Activated naive CD8-positive, alpha-beta T cell treated with anti-CD3 and anti-CD28 coated beads, Interleukin-2, amount 50 U/mL, for 24 hours (primary cell): ENCODE measurements around the gene GJB6.

Source experiments
- ATAC-seq: fragments of 150-1000 bp; cut with Tn5 transposase; one replicate; pipeline ENCODE4 v1.10.0; 2021
- DNase-seq: peaks from one replicate; pipeline ENCODE4 v3.0.0; 2021
- H3K27ac Mint-ChIP-seq: one replicate; pipeline ENCODE4 v1.8.0; 2021; ENCODE audit warnings: mild to moderate bottlenecking, mixed read lengths
- H3K27me3 Mint-ChIP-seq: one replicate; pipeline ENCODE4 v1.8.0; 2021; ENCODE audit warnings: mixed read lengths
- H3K36me3 Mint-ChIP-seq: one replicate; pipeline ENCODE4 v1.8.0; 2021; ENCODE audit warnings: low read depth, mixed read lengths
- H3K4me1 Mint-ChIP-seq: one replicate; pipeline ENCODE4 v1.8.0; 2021; ENCODE audit warnings: mixed read lengths
- H3K4me3 Mint-ChIP-seq: one replicate; pipeline ENCODE4 v1.8.0; 2021; ENCODE audit warnings: mild to moderate bottlenecking, moderate library complexity, mixed read lengths
- H3K9me3 Mint-ChIP-seq: one replicate; pipeline ENCODE4 v1.8.0; 2021; ENCODE audit warnings: mixed read lengths

Gene GJB6

DNA sequence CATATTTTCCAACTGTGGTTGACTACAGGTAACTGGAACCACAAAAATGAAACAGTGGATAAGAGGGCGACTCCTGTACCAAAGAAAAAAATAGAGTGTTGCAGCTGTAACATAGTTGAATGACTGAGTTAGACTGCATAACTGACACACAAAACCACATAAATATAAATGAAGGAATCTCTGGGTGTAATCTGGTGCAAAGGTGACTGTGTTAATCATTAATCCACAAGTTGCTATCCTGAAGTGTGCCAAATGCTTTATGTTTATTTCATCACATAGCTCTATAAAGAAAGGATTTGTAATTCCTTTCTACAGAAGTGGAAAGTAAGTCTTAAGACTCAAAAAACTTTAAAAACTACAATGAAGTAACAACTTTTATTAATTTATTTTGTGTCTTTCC, 33.3 kb downstream of the GJB6 start:
- DNase-seq, result no peak

DNA sequence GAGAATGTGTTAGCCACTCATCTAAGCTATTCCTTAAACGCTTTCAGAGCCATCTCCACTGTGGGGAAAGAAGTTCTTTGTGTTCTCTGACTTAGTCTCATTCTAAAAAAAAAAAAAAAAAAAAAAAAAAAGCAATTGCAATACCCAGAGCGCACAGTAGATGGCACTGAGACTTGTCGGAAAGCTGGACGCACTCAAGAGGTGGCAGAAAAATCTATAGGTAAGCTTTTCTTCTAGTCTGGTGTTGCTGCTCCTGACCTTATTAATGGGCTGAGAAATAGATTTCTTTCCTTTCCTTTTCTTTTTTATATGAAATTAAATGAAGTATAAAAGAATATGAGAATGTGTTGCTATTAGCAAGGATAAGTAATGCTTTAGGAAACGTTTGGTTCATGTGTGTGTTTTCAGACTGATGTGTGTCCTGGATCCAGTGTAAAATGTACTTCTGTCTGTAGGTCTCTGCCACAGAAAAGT, 34.7 kb downstream of the GJB6 start:
- DNase-seq (no peak), ATAC-seq (no peak)
- peaks cover 49% of the 10 kb centered on the region for H3K27me3 Mint-ChIP-seq
- no peaks in the 10 kb centered on the region for H3K36me3 Mint-ChIP-seq
- H3K4me1 Mint-ChIP-seq, result peaks cover 22% of the 10 kb centered on the region
- H3K9me3 Mint-ChIP-seq, result peaks cover 4% of the 10 kb centered on the region
- no peak overlapping the region for H3K27ac Mint-ChIP-seq
- H3K4me3 Mint-ChIP-seq, result no peak overlapping the region

More for the DNA sequence above, 33.3 kb downstream of the GJB6 start:
- no peak for ATAC-seq
- Mint-ChIP-seq H3K27me3 (peaks cover 49% of the 10 kb centered on the region), H3K4me1 (peaks cover 16% of the 10 kb centered on the region), H3K9me3 (peaks cover 4% of the 10 kb centered on the region), H3K27ac (no peak overlapping the region), H3K36me3 (no peaks in the 10 kb centered on the region), H3K4me3 (no peak overlapping the region)

GRCh38 chr13:20195801-20196200, 36.3 kb downstream of the GJB6 start:
- H3K9me3 Mint-ChIP-seq, result no peaks in the 10 kb centered on the region
- DNase-seq (no peak), ATAC-seq (no peak)
- peaks cover 30% of the 10 kb centered on the region for H3K4me1 Mint-ChIP-seq
- H3K36me3 Mint-ChIP-seq, result no peaks in the 10 kb centered on the region
- H3K27ac Mint-ChIP-seq, result no peak overlapping the region
- H3K27me3 Mint-ChIP-seq, result peaks cover 61% of the 10 kb centered on the region
- H3K4me3 Mint-ChIP-seq, result no peak overlapping the region

DNA sequence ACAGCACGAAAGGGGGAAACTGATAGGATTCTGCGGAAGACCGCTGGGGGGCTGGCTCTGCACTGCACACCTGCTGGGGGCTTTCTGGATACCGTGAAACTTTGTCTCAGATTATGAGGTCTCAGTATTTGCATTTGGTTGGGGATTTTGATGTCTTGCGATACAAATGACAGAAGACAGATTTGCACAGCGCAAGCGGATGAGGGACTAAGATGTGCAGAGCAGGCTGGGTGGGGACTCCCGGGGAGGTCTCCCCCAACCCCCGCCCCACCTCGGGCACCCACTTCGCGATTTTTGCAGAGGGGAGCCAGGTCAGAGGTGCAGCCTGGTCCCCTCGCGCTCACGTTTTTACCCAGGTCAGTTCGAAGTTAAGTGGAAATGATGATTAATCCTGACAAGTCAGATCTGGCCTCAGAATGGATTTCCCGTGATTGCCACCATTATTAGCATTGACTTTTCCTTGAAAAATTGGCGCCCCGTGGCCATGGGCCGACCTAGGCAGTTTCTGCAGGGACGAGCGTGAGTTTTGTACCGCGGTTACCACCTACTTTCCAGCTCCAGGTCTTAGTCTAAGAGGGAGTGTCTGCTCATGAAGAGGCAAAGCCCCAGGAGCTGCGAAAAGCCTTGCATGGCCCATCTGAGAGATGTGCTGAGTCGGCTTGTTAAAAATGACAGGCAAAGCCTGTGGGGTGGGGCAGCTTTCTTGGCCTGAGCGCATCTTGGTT, 38.0 kb downstream of the GJB6 start:
- peak overlapping the region; percentile 15 for H3K27ac Mint-ChIP-seq
- H3K9me3 Mint-ChIP-seq, result no peaks in the 10 kb centered on the region
- peaks cover 32% of the 10 kb centered on the region for H3K4me1 Mint-ChIP-seq
- peak; percentile 16 for DNase-seq
- peak overlapping the region; percentile 59 for H3K4me3 Mint-ChIP-seq
- ATAC-seq, result peak; percentile 42
- H3K36me3 Mint-ChIP-seq, result no peaks in the 10 kb centered on the region
- peaks cover 56% of the 10 kb centered on the region for H3K27me3 Mint-ChIP-seq

GRCh38 chr13:20193162-20193906, 38.8 kb downstream of the GJB6 start:
- Mint-ChIP-seq H3K4me1 (peaks cover 32% of the 10 kb centered on the region), H3K9me3 (no peaks in the 10 kb centered on the region), H3K36me3 (no peaks in the 10 kb centered on the region), H3K27me3 (peaks cover 56% of the 10 kb centered on the region), H3K27ac (no peak overlapping the region), H3K4me3 (peak overlapping the region; percentile 59)
- ATAC-seq (no peak), DNase-seq (no peak)

GRCh38 chr13:20192836-20193161, 39.3 kb downstream of the GJB6 start, which contains the start of gene GJB2:
Gene GJB2, minus strand, starts transcription at chr13:20192938. Its CDS starts 3,357 bp downstream, at chr13:20189581.
- Mint-ChIP-seq H3K27ac (no peak within 1 kb of the TSS), H3K4me1 (peaks cover 32% of the 10 kb centered on the region), H3K4me3 (peak within 1 kb of the TSS; percentile 62), H3K27me3 (peaks cover 56% of the 10 kb centered on the region), H3K9me3 (no peaks in the 10 kb centered on the region), H3K36me3 (no peaks in the 10 kb centered on the region)
- DNase-seq, result peak; percentile 22
- no peak for ATAC-seq

DNA sequence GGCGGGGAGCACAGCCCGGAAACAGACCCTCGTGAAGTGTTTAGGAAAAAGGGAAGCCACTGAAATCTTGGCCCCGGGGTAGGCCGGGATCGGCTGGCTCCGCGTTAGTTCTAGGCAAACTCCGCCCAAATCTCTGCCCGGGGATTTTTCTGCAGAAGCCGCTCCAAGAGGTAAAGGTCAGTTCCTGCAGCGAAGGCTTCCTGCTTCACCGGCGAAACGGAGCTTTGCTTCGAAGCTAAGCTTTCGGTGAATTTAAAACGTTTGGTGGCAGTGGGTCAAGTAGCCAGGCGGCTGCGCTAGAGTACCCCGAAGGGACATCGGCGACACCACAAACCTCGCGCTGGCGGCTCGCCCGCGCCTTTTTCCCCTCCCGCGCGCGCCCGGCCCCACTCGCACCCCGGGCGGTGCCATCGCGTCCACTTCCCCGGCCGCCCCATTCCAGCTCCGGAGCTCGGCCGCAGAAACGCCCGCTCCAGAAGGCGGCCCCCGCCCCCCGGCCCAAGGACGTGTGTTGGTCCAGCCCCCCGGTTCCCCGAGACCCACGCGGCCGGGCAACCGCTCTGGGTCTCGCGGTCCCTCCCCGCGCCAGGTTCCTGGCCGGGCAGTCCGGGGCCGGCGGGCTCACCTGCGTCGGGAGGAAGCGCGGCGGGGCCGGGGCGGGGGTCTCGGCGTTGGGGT, 39.8 kb downstream of the GJB6 start:
- H3K27ac Mint-ChIP-seq, result no peak overlapping the region
- ATAC-seq, result no peak

DNA sequence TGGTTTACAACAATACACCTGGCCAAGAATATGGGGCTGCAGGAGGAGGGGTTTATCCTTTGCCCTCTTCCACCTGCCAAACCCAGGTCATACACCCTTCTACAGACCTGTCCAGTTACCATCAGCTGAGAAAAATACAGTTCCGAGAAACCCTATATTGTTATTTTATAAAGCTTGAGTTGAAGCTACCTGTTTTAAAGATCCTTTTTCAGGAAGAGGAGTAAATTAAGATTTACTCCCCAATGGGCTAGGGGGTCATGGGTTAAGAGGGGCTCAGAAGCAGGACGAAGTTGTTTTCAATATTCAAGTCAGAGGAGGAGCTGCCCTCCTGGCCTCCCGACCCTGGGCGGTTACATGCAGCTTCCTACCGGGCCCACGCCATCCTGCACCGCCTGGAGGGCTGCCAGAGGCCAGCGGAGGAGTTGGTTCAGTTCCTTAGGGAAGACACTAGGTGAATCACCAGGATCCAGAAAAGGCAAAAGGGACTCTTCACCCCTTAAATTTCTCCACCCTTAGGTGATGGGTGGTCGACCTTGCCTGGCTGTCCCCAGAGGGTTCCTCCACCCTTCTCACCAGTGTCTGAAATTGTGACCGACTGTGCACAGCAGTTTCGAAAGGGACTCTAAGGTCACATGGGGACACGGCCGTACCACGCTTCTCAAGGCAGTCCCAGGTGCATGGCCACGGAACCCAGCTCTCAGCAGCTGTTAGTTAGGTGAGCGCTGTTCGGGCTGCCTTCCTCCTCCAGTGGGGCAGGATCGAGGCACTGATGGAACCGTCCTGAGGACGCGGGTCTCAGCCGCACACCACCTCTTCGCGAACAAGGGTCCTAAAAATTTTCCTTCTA, 40.6 kb downstream of the GJB6 start:
- ATAC-seq, result no peak
- H3K4me3 Mint-ChIP-seq, result peak overlapping the region; percentile 62
- H3K9me3 Mint-ChIP-seq, result no peaks in the 10 kb centered on the region
- H3K27ac Mint-ChIP-seq, result no peak overlapping the region
- DNase-seq, result peak; percentile 10
- no peaks in the 10 kb centered on the region for H3K36me3 Mint-ChIP-seq
- peaks cover 28% of the 10 kb centered on the region for H3K4me1 Mint-ChIP-seq
- peaks cover 50% of the 10 kb centered on the region for H3K27me3 Mint-ChIP-seq

More for the DNA sequence above, 39.8 kb downstream of the GJB6 start:
- H3K36me3 Mint-ChIP-seq, result no peaks in the 10 kb centered on the region
- H3K9me3 Mint-ChIP-seq, result no peaks in the 10 kb centered on the region
- H3K4me3 Mint-ChIP-seq, result peak overlapping the region; percentile 62
- peaks cover 56% of the 10 kb centered on the region for H3K27me3 Mint-ChIP-seq
- DNase-seq, result peak; percentile 32
- H3K4me1 Mint-ChIP-seq, result peaks cover 32% of the 10 kb centered on the region

- H3K4me1 Mint-ChIP-seq, result peaks cover 28% of the 10 kb centered on the region
- no peaks in the 10 kb centered on the region for H3K9me3 Mint-ChIP-seq
- no peaks in the 10 kb centered on the region for H3K36me3 Mint-ChIP-seq
- no peak overlapping the region for H3K4me3 Mint-ChIP-seq
- H3K27ac Mint-ChIP-seq, result no peak overlapping the region
- DNase-seq (no peak), ATAC-seq (no peak)
- H3K27me3 Mint-ChIP-seq, result peaks cover 43% of the 10 kb centered on the region
Measured at GRCh38 chr13:20190481-20191310, 41.4 kb downstream of the GJB6 start.

DNA sequence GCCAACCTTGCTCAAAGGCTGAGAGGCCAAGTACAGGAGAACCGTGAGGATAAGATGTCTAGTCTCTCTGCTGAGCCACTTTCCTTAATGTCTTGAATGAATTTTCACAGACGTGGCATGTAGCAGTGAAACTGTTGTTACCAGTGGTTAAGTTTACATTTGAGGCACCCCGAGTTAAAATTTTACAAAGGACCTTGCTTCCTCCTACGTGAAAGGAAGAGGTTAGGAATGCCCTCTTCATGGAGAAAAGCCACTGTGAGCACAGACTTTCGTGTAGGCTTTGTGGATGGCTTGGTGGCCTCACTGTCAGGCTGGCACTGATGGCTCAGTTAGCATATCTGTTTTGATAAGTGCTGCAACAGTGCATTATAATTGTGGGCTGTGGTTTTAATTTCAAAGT, 42.0 kb downstream of the GJB6 start:
- ATAC-seq, result no peak
- peaks cover 28% of the 10 kb centered on the region for H3K4me1 Mint-ChIP-seq
- no peak overlapping the region for H3K27ac Mint-ChIP-seq
- H3K9me3 Mint-ChIP-seq, result no peaks in the 10 kb centered on the region
- H3K4me3 Mint-ChIP-seq, result no peak overlapping the region
- peaks cover 37% of the 10 kb centered on the region for H3K27me3 Mint-ChIP-seq
- H3K36me3 Mint-ChIP-seq, result no peaks in the 10 kb centered on the region
- DNase-seq, result no peak

DNA sequence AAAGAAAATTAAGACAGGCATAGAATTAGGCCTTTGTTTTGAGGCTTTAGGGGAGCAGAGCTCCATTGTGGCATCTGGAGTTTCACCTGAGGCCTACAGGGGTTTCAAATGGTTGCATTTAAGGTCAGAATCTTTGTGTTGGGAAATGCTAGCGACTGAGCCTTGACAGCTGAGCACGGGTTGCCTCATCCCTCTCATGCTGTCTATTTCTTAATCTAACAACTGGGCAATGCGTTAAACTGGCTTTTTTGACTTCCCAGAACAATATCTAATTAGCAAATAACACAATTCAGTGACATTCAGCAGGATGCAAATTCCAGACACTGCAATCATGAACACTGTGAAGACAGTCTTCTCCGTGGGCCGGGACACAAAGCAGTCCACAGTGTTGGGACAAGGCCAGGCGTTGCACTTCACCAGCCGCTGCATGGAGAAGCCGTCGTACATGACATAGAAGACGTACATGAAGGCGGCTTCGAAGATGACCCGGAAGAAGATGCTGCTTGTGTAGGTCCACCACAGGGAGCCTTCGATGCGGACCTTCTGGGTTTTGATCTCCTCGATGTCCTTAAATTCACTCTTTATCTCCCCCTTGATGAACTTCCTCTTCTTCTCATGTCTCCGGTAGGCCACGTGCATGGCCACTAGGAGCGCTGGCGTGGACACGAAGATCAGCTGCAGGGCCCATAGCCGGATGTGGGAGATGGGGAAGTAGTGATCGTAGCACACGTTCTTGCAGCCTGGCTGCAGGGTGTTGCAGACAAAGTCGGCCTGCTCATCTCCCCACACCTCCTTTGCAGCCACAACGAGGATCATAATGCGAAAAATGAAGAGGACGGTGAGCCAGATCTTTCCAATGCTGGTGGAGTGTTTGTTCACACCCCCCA, 43.2 kb downstream of the GJB6 start:
- Mint-ChIP-seq H3K9me3 (no peaks in the 10 kb centered on the region), H3K4me1 (peaks cover 17% of the 10 kb centered on the region), H3K4me3 (no peak overlapping the region), H3K27ac (no peak overlapping the region), H3K36me3 (no peaks in the 10 kb centered on the region), H3K27me3 (peaks cover 26% of the 10 kb centered on the region)
- DNase-seq, result no peak
- ATAC-seq, result no peak

DNA sequence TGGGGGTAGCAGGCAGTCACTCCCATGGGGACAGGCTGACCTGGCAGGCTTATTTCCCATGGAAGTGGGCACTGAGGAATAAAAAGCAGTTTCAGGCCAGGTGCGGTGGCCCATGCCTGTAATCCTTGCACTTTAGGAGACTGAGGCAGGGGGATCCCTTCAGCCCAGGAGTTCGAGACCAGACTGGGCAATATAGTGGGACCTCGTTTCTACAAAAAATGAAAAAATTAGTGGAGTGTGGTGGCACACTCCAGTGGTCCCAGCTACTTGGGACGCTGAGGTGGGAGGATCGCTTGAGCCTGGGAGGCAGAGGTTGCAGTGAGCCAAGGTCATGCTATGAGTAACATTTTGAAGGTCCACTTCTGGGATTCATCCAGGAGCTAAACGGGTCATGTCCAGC, 45.3 kb downstream of the GJB6 start:
- H3K4me3 Mint-ChIP-seq, result no peak overlapping the region
- DNase-seq, result no peak
- no peak overlapping the region for H3K27ac Mint-ChIP-seq
- H3K4me1 Mint-ChIP-seq, result peaks cover 6% of the 10 kb centered on the region
- no peaks in the 10 kb centered on the region for H3K9me3 Mint-ChIP-seq
- no peaks in the 10 kb centered on the region for H3K36me3 Mint-ChIP-seq
- peaks cover 19% of the 10 kb centered on the region for H3K27me3 Mint-ChIP-seq
- no peak for ATAC-seq
